ENCODE measurements around the gene LRRN1.

Gene LRRN1

GRCh38 chr3:3855056-3855455 is 55.8 kb downstream of the LRRN1 start:
- no peaks in the 10 kb centered on the region for H3K36me3 ChIP-seq (ENCODE audit: low read length)
- no peak for TF ChIP-seq CTCF (IDR thresholded peaks at IDR 0.05; ENCODE audit: insufficient read depth, low read length, poor library complexity, severe bottlenecking)
- TF ChIP-seq EZH2phosphoT487 (conservative IDR thresholded peaks at IDR 0.05; ENCODE audit: low read length), result no peak
- H3K27me3 ChIP-seq (ENCODE audit: low read length), result no peaks in the 10 kb centered on the region
- H3K79me2 ChIP-seq (ENCODE audit: insufficient read depth, low read length), result no peaks in the 10 kb centered on the region
- H3F3A ChIP-seq (ENCODE audit: insufficient read depth), result no peaks in the 10 kb centered on the region
- no peak overlapping the region for H2AFZ ChIP-seq (ENCODE audit: low read depth, low read length, severe bottlenecking)
- no peaks in the 10 kb centered on the region for H3K9me3 ChIP-seq (ENCODE audit: insufficient read depth, low read length)
- H3K9ac ChIP-seq (ENCODE audit: low read length), result no peak overlapping the region
- H3K27ac ChIP-seq (ENCODE audit: low read depth, low read length), result no peak overlapping the region
- no peak overlapping the region for H3K4me3 ChIP-seq (ENCODE audit: insufficient read depth, low read length, poor library complexity, severe bottlenecking)
- no peaks in the 10 kb centered on the region for H3K9me2 ChIP-seq (replicated peaks; ENCODE audit: insufficient read depth, low read length)
- H4K20me1 ChIP-seq (ENCODE audit: low read depth, low read length), result no peaks in the 10 kb centered on the region
- H3K4me2 ChIP-seq (ENCODE audit: low read depth, low read length, poor library complexity, severe bottlenecking), result no peak overlapping the region

GRCh38 chr3:3860235-3860634 is 61.0 kb downstream of the LRRN1 start:
- Histone ChIP-seq H2AFZ (ENCODE audit: low read depth, low read length, severe bottlenecking) (no peak overlapping the region), H3K9ac (ENCODE audit: low read length) (no peak overlapping the region), H3K4me2 (ENCODE audit: low read depth, low read length, poor library complexity, severe bottlenecking) (no peak overlapping the region), H3K27me3 (ENCODE audit: low read length) (no peaks in the 10 kb centered on the region), H3F3A (ENCODE audit: insufficient read depth) (no peaks in the 10 kb centered on the region), H3K79me2 (ENCODE audit: insufficient read depth, low read length) (no peaks in the 10 kb centered on the region), H3K4me3 (ENCODE audit: insufficient read depth, low read length, poor library complexity, severe bottlenecking) (no peak overlapping the region), H3K9me2 (replicated peaks; ENCODE audit: insufficient read depth, low read length) (no peaks in the 10 kb centered on the region), H4K20me1 (ENCODE audit: low read depth, low read length) (no peaks in the 10 kb centered on the region), H3K9me3 (ENCODE audit: insufficient read depth, low read length) (no peaks in the 10 kb centered on the region), H3K36me3 (ENCODE audit: low read length) (no peaks in the 10 kb centered on the region), H3K27ac (ENCODE audit: low read depth, low read length) (no peak overlapping the region)
- TF ChIP-seq CTCF (IDR thresholded peaks at IDR 0.05; ENCODE audit: insufficient read depth, low read length, poor library complexity, severe bottlenecking), result no peak
- TF ChIP-seq EZH2phosphoT487 (conservative IDR thresholded peaks at IDR 0.05; ENCODE audit: low read length), result no peak

- Histone ChIP-seq H3K36me3 (ENCODE audit: low read length) (no peaks in the 10 kb centered on the region), H3K9me3 (ENCODE audit: insufficient read depth, low read length) (no peaks in the 10 kb centered on the region), H3K27me3 (ENCODE audit: low read length) (no peaks in the 10 kb centered on the region), H3K9me2 (replicated peaks; ENCODE audit: insufficient read depth, low read length) (no peaks in the 10 kb centered on the region), H2AFZ (ENCODE audit: low read depth, low read length, severe bottlenecking) (no peak overlapping the region), H3K9ac (ENCODE audit: low read length) (no peak overlapping the region), H3K4me3 (ENCODE audit: insufficient read depth, low read length, poor library complexity, severe bottlenecking) (no peak overlapping the region), H3F3A (ENCODE audit: insufficient read depth) (no peaks in the 10 kb centered on the region), H3K79me2 (ENCODE audit: insufficient read depth, low read length) (no peaks in the 10 kb centered on the region), H3K4me2 (ENCODE audit: low read depth, low read length, poor library complexity, severe bottlenecking) (no peak overlapping the region), H3K27ac (ENCODE audit: low read depth, low read length) (no peak overlapping the region), H4K20me1 (ENCODE audit: low read depth, low read length) (no peaks in the 10 kb centered on the region)
- no peak for TF ChIP-seq CTCF (IDR thresholded peaks at IDR 0.05; ENCODE audit: insufficient read depth, low read length, poor library complexity, severe bottlenecking)
- no peak for TF ChIP-seq EZH2phosphoT487 (conservative IDR thresholded peaks at IDR 0.05; ENCODE audit: low read length)
Measured at GRCh38 chr3:3862534-3862933, 63.3 kb downstream of the LRRN1 start.
